Lung (tissue), 12 donors: Measurements from ENCODE around the gene CERCAM. TPM values are rescaled to one million over a fixed set of nuclear protein-coding genes. Genes with fewer than 3 reads are reported as not detected.

Experiments used
- ATAC-seq: fragments of 200-7000 bp; cut with Tn5 transposase; one replicate; pipeline ENCODE4 v1.9.1; 2020; ENCODE audit warnings: moderate number of reproducible peaks; ENCODE audit not compliant: insufficient read depth, low FRiP score
- DNase-seq, 3 donors: peaks; one replicate each; pipeline ENCODE4 v3.0.0-alpha.2; 2013 to 2017
- H3K27ac ChIP-seq, 2 donors: one replicate each; pipeline ENCODE4 v1.5.1; 2013; ENCODE audit warnings: mild to moderate bottlenecking in 2 of 2, moderate library complexity in 2 of 2, control low read depth in 1 of 2, inconsistent platforms in 1 of 2, low read depth in 1 of 2, low read length in 1 of 2
- H3K27me3 ChIP-seq, 3 donors: one replicate each; pipeline ENCODE4 v1.5.1; 2013; ENCODE audit warnings: low read length in 2 of 3; ENCODE audit not compliant: control insufficient read depth in 3 of 3, insufficient read depth in 3 of 3
- H3K36me3 ChIP-seq, 4 donors: one replicate each; pipeline ENCODE4 v1.5.1; 2013; ENCODE audit warnings: low read length in 4 of 4, mild to moderate bottlenecking in 1 of 4, moderate library complexity in 1 of 4; ENCODE audit not compliant: control insufficient read depth in 4 of 4, insufficient read depth in 4 of 4
- H3K4me1 ChIP-seq, 5 donors: one replicate each; pipeline ENCODE4 v1.5.1; 2013; ENCODE audit warnings: low read length in 5 of 5, mild to moderate bottlenecking in 2 of 5, moderate library complexity in 1 of 5; ENCODE audit not compliant: control insufficient read depth in 5 of 5, insufficient read depth in 5 of 5
- H3K4me3 ChIP-seq: one replicate; pipeline ENCODE4 v1.5.1; 2013; ENCODE audit warnings: mild to moderate bottlenecking, control low read depth, moderate library complexity
- H3K9ac ChIP-seq, 2 donors: one replicate each; pipeline ENCODE4 v1.5.1; 2013; ENCODE audit warnings: low read length in 2 of 2, control low read depth in 1 of 2; ENCODE audit not compliant: insufficient read depth in 1 of 2
- H3K9me3 ChIP-seq, 4 donors: one replicate each; pipeline ENCODE4 v1.5.1; 2013; ENCODE audit warnings: low read length in 3 of 4, mild to moderate bottlenecking in 1 of 4, moderate library complexity in 1 of 4; ENCODE audit not compliant: control insufficient read depth in 4 of 4, insufficient read depth in 3 of 4
- WGBS, 2 donors: extraction: QIAGEN DNeasy Blood & Tissue Kit; methylation state at CpG; one replicate each; pipeline ENCODE4 v1.1.7; 2013; 5-methylcytosine and 5-hydroxymethylcytosine counted together
- polyA plus RNA-seq, 2 donors: library from polyadenylated mRNA; stranded (reverse); fragments of 200-250 nt; gene quantifications; one replicate each; pipeline ENCODE4 v1.2.1, GENCODE V29; 2013
- total RNA-seq, 2 donors: library from RNA; depleted of rRNA in 1 of 2; stranded (reverse); fragments of >200 nt in 1 of 2; gene quantifications; one replicate each; pipeline ENCODE4 v1.2.1, GENCODE V29; 2014 to 2021
- TF ChIP-seq, protein P1 (sequence below): IDR thresholded peaks from 2 replicates; pipeline ENCODE4 v1.5.1; 2012; ENCODE audit warnings: mild to moderate bottlenecking; ENCODE audit errors: control extremely low read depth, extremely low read depth
- donor health status: control.
- donor health status: control.
- donor health status: Bipolar disorder and iron deficiency.
- donor health status: healthy.
- donor health status: DM: yes; HTN: yes; CAD: no.

Gene CERCAM
- total and polyA plus RNA-seq, 4 donors: 6.0 to 27.5 (median 14.3) TPM

DNA sequence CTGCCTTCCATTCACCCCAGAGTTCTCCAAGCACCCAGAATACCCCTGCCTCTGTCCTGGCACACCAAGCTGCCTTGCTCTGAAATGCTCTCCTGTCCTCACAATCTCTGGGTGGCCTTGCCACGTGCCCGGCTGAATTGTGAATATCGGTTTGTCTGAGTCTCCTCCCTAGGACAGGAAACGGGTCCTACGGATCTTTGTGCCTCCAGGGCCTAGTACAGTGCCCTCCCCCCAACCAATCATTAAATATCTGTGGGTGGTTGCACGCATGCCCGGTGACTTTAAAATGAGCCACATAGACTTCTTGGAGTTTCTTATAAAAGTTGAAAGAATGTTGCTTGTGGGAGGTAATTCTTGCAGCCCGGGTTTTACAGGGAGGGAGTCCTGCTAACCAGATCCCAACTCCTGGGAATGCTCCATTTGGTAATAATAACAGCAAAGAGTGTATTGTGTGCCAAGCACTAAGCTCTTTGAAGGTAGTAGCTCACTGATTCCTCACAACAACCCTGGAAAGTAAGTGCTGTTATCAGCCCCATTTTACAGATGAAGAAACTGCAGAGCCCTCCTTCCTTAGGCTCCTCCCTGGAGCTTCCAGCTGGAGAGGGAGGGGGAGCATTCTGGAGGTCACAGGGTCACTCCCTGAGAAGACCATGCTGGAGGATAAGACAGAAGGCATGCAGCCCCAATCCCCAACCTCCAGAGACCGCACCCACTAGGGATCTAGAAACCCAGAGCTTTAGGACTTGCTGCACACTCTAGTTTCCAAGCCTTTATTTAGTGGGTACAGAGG is 26.1 kb upstream of the CERCAM start:
- TF ChIP-seq, protein P1, sequence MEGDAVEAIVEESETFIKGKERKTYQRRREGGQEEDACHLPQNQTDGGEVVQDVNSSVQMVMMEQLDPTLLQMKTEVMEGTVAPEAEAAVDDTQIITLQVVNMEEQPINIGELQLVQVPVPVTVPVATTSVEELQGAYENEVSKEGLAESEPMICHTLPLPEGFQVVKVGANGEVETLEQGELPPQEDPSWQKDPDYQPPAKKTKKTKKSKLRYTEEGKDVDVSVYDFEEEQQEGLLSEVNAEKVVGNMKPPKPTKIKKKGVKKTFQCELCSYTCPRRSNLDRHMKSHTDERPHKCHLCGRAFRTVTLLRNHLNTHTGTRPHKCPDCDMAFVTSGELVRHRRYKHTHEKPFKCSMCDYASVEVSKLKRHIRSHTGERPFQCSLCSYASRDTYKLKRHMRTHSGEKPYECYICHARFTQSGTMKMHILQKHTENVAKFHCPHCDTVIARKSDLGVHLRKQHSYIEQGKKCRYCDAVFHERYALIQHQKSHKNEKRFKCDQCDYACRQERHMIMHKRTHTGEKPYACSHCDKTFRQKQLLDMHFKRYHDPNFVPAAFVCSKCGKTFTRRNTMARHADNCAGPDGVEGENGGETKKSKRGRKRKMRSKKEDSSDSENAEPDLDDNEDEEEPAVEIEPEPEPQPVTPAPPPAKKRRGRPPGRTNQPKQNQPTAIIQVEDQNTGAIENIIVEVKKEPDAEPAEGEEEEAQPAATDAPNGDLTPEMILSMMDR: no peak
- Histone ChIP-seq H3K36me3 (peaks cover 0 to 23% (median 5%) of the 10 kb centered on the region in 4 donors), H3K9me3 (no peaks in the 10 kb centered on the region), H3K4me1 (peaks cover 0 to 15% (median 3%) of the 10 kb centered on the region in 5 donors), H3K9ac (no peak overlapping the region), H3K27me3 (peaks cover 0 to 62% (median 50%) of the 10 kb centered on the region in 3 donors), H3K4me3 (no peak overlapping the region), H3K27ac (no peak overlapping the region)
- DNase-seq (no peak), ATAC-seq (no peak)
- 69 to 76% methylated on average over 9 of the region's 9 CpGs for WGBS, 2 donors

DNA sequence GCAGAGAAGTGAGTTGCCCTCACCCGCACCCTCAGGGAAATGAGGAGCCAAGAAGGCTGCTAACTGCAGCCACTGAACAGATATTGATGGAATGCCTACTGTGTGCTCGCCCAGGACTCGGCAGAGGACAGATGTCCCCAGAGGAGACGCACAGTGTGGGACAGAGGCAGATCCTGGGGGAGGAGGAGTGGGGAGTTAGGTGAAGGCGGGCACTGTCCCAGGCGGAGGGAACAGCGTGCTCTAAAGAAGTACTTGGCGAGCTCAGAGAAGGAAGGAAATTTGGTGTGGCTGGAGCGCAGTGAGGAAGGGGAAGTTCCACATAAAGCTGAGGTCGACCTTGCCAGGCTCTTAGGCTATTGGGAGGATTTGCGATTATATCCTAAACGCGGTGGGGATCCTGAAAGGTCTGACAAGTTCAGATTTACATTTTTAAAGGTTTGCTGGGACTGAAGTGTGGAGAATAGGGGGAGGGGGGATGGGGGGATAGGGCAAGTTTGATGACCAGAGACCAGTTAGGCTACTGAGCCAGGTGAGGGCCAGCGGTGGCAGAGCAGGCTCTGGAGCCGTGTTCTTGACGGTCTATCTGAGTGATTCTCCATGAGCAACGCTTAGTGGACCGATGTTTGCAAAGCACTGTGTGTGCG is 23.6 kb upstream of the CERCAM start:
- ATAC-seq: no peak
- no peak overlapping the region for H3K9ac ChIP-seq
- DNase-seq: no peak
- TF ChIP-seq, protein P1: no peak
- no peak overlapping the region for H3K27ac ChIP-seq
- 9% methylated on average over 19 of the region's 19 CpGs for WGBS, 2 donors
- peaks cover 0 to 14% (median 2%) of the 10 kb centered on the region in 4 donors for H3K36me3 ChIP-seq
- no peak overlapping the region for H3K4me3 ChIP-seq
- H3K4me1 ChIP-seq: peaks cover 0 to 15% (median 3%) of the 10 kb centered on the region in 5 donors
- H3K9me3 ChIP-seq: no peaks in the 10 kb centered on the region
- peaks cover 0 to 51% (median 37%) of the 10 kb centered on the region in 3 donors for H3K27me3 ChIP-seq

DNA sequence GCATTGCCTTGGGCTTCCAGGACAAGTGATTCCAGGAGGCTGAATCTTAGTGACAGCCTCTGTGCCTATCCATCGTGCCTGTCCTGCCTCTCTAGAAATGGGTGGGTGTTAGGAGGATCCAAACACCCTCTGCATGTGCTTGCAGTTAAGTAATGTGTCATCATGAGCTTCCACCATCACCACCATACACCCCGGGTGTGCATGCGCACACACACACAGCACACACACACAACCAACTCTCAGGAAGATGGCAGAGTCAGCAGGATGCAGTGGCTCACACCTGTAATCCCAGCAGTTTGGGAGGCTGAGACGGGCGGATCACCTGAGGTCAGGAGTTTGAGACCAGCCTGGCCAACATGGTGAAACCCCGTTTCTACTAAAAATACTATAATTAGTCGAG is 22.8 kb upstream of the CERCAM start:
- ATAC-seq: no peak
- TF ChIP-seq, protein P1: no peak
- Histone ChIP-seq H3K4me3 (no peak overlapping the region), H3K27me3 (peaks cover 0 to 45% (median 34%) of the 10 kb centered on the region in 3 donors), H3K27ac (no peak overlapping the region), H3K4me1 (peaks cover 0 to 13% (median 0%) of the 10 kb centered on the region in 5 donors), H3K36me3 (peaks cover 0 to 6% (median under 1%) of the 10 kb centered on the region in 4 donors), H3K9ac (no peak overlapping the region), H3K9me3 (no peaks in the 10 kb centered on the region)
- WGBS, 2 donors: 70 to 80% methylated on average over 7 of the region's 7 CpGs
- no peak for DNase-seq
